ENCODE data around the gene FOSL1.

Gene FOSL1

GRCh38 chr11:65900125-65900898 lies at the start of gene FOSL1:
Gene FOSL1 (minus strand): TSS chr11:65900388. CDS start chr11:65900339, 49 bp downstream.
- peak; percentile 92 for DNase-seq (ENCODE audit: low read depth)

DNA sequence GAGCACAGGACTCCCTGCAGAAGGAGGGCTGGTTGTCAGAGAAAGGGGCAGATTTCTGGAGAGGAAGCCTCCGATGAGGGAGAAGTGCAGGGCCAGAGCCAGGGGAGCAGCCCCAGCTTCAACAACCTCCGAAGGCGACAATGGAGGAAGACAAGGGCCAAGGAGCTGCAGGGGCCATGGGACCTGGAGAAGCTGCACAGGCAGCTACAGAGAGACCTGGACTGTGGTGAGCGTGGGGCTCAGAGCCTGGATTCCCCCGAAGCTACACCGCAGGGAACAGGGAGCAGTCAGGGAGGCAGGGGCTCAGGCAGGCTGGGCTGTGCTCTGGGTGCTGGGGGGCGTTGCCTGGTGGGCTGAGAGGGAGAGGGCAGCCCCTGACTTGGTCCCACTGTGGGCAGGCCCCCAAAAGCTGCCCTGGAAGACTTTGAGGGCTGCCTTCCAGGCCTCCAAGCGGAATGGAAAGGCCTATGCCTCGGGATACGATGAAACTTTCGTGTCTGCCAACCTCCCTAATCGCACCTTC lies 47.5 kb upstream of the FOSL1 start:
- DNase-seq (ENCODE audit: low read depth): no peak

GRCh38 chr11:65947133-65947532 lies 46.9 kb upstream of the FOSL1 start:
- DNase-seq (ENCODE audit: low read depth): no peak

GRCh38 chr11:65946655-65947054 lies 46.5 kb upstream of the FOSL1 start:
- no peak for DNase-seq (ENCODE audit: low read depth)

DNA sequence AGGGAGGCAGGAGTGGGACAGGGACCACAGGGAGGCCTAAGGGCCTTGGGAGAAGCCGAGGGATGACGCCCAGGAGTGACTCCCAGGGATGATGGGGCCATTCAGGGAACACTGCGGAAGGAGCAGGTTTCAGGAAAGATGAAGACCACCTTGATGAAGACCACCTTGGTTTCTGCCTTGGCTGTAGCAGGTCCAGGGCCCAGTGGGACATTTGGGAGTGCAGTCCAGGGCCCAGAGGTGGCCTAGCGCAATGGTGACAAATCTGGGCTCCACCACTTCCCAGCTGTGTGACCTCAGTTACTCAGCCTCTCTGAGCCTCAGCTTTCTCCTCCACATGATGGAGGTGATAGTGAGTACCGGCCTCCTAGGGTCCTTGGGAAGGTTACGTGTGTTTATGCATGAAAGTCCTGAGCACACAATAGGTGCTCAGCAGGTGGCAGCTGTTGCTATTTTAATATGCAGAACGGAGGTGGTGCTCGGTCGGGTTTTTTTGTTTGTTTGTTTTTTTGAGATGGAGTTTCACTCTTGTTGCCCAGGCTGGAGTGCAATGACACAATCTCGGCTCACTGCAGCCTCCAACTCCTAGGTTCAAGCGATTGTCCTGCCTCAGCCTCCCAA lies 45.9 kb upstream of the FOSL1 start:
- DNase-seq (ENCODE audit: low read depth): no peak

GRCh38 chr11:65945430-65945911 lies 45.3 kb upstream of the FOSL1 start, which contains the start of gene TSGA10IP:
Gene TSGA10IP (plus strand): TSS chr11:65945480. CDS start chr11:65945676, 196 bp downstream.
- DNase-seq (ENCODE audit: low read depth): no peak

DNA sequence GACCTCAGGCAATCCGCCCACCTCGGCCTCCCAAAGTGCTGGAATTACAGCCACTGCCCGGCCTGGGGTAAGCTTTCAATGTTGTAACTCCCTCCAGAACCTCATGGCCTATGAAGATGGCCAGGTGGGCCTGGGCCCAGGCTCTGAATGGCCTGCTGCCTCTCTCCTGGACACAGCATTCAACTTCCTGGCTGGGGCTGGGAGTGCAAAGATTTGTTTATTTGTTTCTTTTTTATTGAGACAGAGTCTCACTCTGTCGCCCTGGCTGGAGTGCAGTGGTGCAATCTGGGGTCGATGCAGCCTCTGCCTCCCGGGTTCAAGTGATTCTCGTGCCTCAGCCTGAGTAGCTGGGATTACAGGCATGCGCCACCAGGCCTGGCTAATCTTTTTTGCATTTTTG lies 44.6 kb upstream of the FOSL1 start:
- no peak for DNase-seq (ENCODE audit: low read depth)

DNA sequence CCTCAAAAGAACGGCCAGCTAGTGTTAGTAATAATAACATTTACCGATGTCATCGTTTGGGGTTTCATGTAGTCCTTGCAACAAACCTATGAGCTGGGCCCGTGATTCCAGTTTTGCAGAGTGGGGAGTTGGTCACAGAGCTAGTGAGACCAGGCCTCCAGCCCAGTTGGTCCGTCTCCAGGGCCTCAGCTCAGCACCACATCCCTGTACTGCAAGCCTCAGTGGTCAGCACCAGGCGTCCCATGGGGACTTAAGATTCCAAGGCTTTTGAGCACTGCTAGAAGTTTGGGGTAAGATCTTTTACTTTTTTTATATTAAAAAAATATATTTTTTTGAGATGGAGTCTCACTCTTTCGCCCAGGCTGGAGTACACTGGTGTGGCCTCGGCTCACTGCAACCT lies 44.0 kb upstream of the FOSL1 start:
- no peak for DNase-seq (ENCODE audit: low read depth)

- no peak for DNase-seq (ENCODE audit: low read depth)
Measured at GRCh38 chr11:65942531-65942930, 42.3 kb upstream of the FOSL1 start.

GRCh38 chr11:65941720-65942310 lies 41.6 kb upstream of the FOSL1 start:
- DNase-seq (ENCODE audit: low read depth): no peak

GRCh38 chr11:65937766-65938165 lies 37.6 kb upstream of the FOSL1 start:
- no peak for DNase-seq (ENCODE audit: low read depth)

GRCh38 chr11:65934014-65934413 lies 33.8 kb upstream of the FOSL1 start:
- DNase-seq (ENCODE audit: low read depth): no peak

- no peak for DNase-seq (ENCODE audit: low read depth)
Measured at GRCh38 chr11:65932558-65932919, 32.4 kb upstream of the FOSL1 start.

- no peak for DNase-seq (ENCODE audit: low read depth)
Measured at GRCh38 chr11:65931773-65932557, 31.8 kb upstream of the FOSL1 start.

- DNase-seq (ENCODE audit: low read depth): no peak
Measured at GRCh38 chr11:65928667-65929066, 28.5 kb upstream of the FOSL1 start.

GRCh38 chr11:65927904-65928397 lies 27.8 kb upstream of the FOSL1 start:
- DNase-seq (ENCODE audit: low read depth): peak; percentile 68

DNA sequence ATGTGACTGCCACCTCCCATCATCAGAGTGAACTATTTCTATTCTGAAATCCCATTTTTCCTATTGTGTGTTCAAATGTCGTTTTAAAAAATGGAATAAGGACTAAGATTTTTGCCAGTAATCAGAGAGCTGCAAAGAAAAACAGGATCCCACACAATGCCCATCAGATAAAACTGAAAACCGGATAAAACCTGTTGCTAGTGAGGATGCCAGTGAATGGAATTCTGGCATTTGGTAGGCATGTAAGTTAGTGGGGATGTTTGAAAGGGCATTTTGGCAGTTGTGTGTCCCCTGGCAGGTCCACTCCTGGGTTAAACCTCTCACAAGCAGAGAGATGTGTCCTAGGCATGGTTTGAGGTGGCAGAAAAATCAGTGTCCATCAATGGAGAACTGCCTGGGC lies 25.2 kb upstream of the FOSL1 start:
- DNase-seq (ENCODE audit: low read depth): no peak

GRCh38 chr11:65922565-65922964 lies 22.4 kb upstream of the FOSL1 start:
- no peak for DNase-seq (ENCODE audit: low read depth)

GRCh38 chr11:65921876-65922275 lies 21.7 kb upstream of the FOSL1 start:
- DNase-seq (ENCODE audit: low read depth): no peak

- DNase-seq (ENCODE audit: low read depth): no peak
Measured at GRCh38 chr11:65921033-65921555, 20.9 kb upstream of the FOSL1 start.

DNA sequence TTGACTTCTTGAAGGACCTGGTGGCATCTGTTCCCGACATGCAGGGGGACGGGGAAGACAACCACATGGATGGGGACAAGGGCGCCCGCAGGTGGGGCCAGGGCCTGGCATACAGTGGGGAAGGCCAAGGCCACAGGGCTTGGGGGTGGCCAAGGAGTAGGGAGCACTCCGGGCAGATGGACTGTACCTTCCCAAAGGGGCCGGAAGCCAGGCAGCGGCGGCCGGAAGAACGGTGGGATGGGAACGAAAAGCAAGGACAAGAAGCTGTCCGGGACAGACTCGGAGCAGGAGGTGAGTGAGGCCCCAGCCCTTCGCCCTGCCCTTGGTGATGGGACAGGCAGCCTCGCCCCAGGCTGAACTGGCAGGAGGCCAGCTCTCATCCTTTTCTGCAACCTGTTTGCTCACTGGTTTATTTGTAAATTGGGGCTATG lies 20.2 kb upstream of the FOSL1 start:
- no peak for DNase-seq (ENCODE audit: low read depth)
